C4-2B (cell line): ENCODE results near the gene ESYT1.

Experiments
- CTCF ChIP-seq: fragments of 450-650 bp; conservative IDR thresholded peaks from 2 replicates; pipeline ENCODE4 v1.5.1; 2017; ENCODE audit warnings: mild to moderate bottlenecking
- ZFX ChIP-seq: fragments of 450-650 bp; IDR thresholded peaks from 2 replicates; pipeline ENCODE4 v1.6.1; 2017

- TF ChIP-seq CTCF (peak; percentile 91), ZFX (no peak)
Observed at GRCh38 chr12:56193025-56193578, 65.0 kb downstream of the ESYT1 start.
